CD14-positive monocyte (primary cell): ENCODE data around the gene PLPP2. TPM values are rescaled to one million over a fixed set of nuclear protein-coding genes. Genes with fewer than 3 reads are reported as not detected.

Experiments
- DNase-seq, 3 donors: peaks; one replicate each; pipeline ENCODE4 v3.0.0-alpha.2; 2011 to 2022
- H2AFZ ChIP-seq: 2 replicates; pipeline ENCODE4 v1.6.0; 2012; ENCODE audit warnings: mild to moderate bottlenecking, low read depth, low read length, inconsistent platforms; ENCODE audit not compliant: insufficient read depth, poor library complexity, severe bottlenecking
- H3K27ac ChIP-seq, 2 donors: 1 replicate in 1 of 2; 2 replicates in 1 of 2; pipeline ENCODE4 v1.5.1; 2012 to 2013; ENCODE audit warnings: low read length in 2 of 2, control low read depth in 1 of 2, inconsistent platforms in 1 of 2, low read depth in 1 of 2, mild to moderate bottlenecking in 1 of 2
- H3K27me3 ChIP-seq, 2 donors: one replicate each; pipeline versions ENCODE4 v1.6.0 to v1.6.1; 2011 to 2013; ENCODE audit warnings: low read length in 2 of 2; ENCODE audit not compliant: control insufficient read depth in 2 of 2, insufficient read depth in 2 of 2
- H3K36me3 ChIP-seq, 2 donors: replicated peaks in 1 of 2; 1 replicate in 1 of 2; 2 replicates in 1 of 2; pipeline versions ENCODE4 v1.5.1 to v1.6.1; 2012 to 2013; ENCODE audit warnings: low read length in 2 of 2, control low read depth in 1 of 2, inconsistent platforms in 1 of 2, mild to moderate bottlenecking in 1 of 2; ENCODE audit not compliant: insufficient read depth in 2 of 2, control insufficient read depth in 1 of 2
- H3K4me1 ChIP-seq, 2 donors: 1 replicate in 1 of 2; 2 replicates in 1 of 2; pipeline versions ENCODE4 v1.5.1 to v1.6.1; 2012 to 2013; ENCODE audit warnings: low read length in 2 of 2, control low read depth in 1 of 2, inconsistent platforms in 1 of 2, mild to moderate bottlenecking in 1 of 2, moderate library complexity in 1 of 2; ENCODE audit not compliant: insufficient read depth in 2 of 2, control insufficient read depth in 1 of 2
- H3K4me2 ChIP-seq: replicated peaks from 2 replicates; pipeline ENCODE3; 2012; ENCODE audit warnings: low read length, moderate library complexity, mild to moderate bottlenecking; ENCODE audit not compliant: poor library complexity, severe bottlenecking; ENCODE audit errors: extremely low read depth
- H3K4me3 ChIP-seq, 3 experiments: fragments of 200-600 bp in 1 of 3; sonication (generic) in 1 of 3; replicated peaks in 1 of 3; 1 replicate in 2 of 3; 2 replicates in 1 of 3; pipeline ENCODE4 v1.5.1; 2011 to 2013; ENCODE audit warnings: low read length in 3 of 3, mild to moderate bottlenecking in 3 of 3, control low read depth in 2 of 3, low read depth in 2 of 3, inconsistent platforms in 1 of 3, moderate library complexity in 1 of 3
- H3K79me2 ChIP-seq: 2 replicates; pipeline ENCODE4 v1.6.0; 2012; ENCODE audit warnings: mild to moderate bottlenecking, control low read depth, inconsistent platforms, low read length, moderate library complexity; ENCODE audit not compliant: insufficient read depth
- H3K9ac ChIP-seq: 2 replicates; pipeline ENCODE4 v1.6.0; 2017; ENCODE audit warnings: low read length, mild to moderate bottlenecking; ENCODE audit not compliant: insufficient read depth, poor library complexity, severe bottlenecking
- H3K9me3 ChIP-seq, 2 donors: replicated peaks in 1 of 2; 1 replicate in 1 of 2; 2 replicates in 1 of 2; pipeline versions ENCODE4 v1.5.1 to v1.6.1; 2012 to 2013; ENCODE audit warnings: low read length in 2 of 2, control low read depth in 1 of 2; ENCODE audit not compliant: control insufficient read depth in 1 of 2, insufficient read depth in 1 of 2
- H4K20me1 ChIP-seq: 2 replicates; pipeline ENCODE4 v1.6.0; 2012; ENCODE audit warnings: mild to moderate bottlenecking, low read length, control low read depth, moderate library complexity; ENCODE audit not compliant: insufficient read depth
- H3K27ac Mint-ChIP-seq, 7 donors: one replicate each; pipeline ENCODE4 v1.8.0; 2020; ENCODE audit warnings: mild to moderate bottlenecking in 7 of 7, mixed read lengths in 7 of 7, moderate library complexity in 6 of 7, inconsistent platforms in 2 of 7
- H3K27me3 Mint-ChIP-seq, 3 donors: one replicate each; pipeline ENCODE4 v1.8.0; 2021 to 2022; ENCODE audit warnings: low read depth in 3 of 3, mild to moderate bottlenecking in 3 of 3, mixed read lengths in 3 of 3, moderate library complexity in 3 of 3, inconsistent platforms in 1 of 3
- H3K36me3 Mint-ChIP-seq, 2 donors: one replicate each; pipeline ENCODE4 v1.8.0; 2020; ENCODE audit warnings: mixed read lengths in 2 of 2, inconsistent platforms in 1 of 2, mild to moderate bottlenecking in 1 of 2
- H3K4me1 Mint-ChIP-seq: one replicate; pipeline ENCODE4 v1.8.0; 2020; ENCODE audit warnings: mild to moderate bottlenecking, mixed read lengths
- H3K4me3 Mint-ChIP-seq, 2 donors: one replicate each; pipeline ENCODE4 v1.8.0; 2020; ENCODE audit warnings: mild to moderate bottlenecking in 2 of 2, mixed read lengths in 2 of 2, moderate library complexity in 1 of 2
- H3K9me3 Mint-ChIP-seq, 7 donors: one replicate each; pipeline ENCODE4 v1.8.0; 2020 to 2022; ENCODE audit warnings: mixed read lengths in 7 of 7, mild to moderate bottlenecking in 6 of 7, moderate library complexity in 6 of 7, inconsistent platforms in 2 of 7
- CTCF ChIP-seq: fragments of 200-600 bp; IDR thresholded peaks from one replicate; pipeline ENCODE4 v1.8.0; 2022; ENCODE audit warnings: antibody characterized with exemption, mild to moderate bottlenecking
- WGBS: methylation state at CpG from one replicate; pipeline ENCODE4 v1.1.5; 2013; ENCODE audit warnings: missing lambda C conversion rate; ENCODE audit not compliant: insufficient coverage; 5-methylcytosine and 5-hydroxymethylcytosine counted together
- intact Hi-C, 2 donors: fragments of 100-400 bp; cut with micrococcal nuclease; formaldehyde crosslinking; loops; one replicate each; pipeline versions ENCODE4 v1.15.0 to v1.15.1; 2023
- polyA plus RNA-seq, 3 donors: library from polyadenylated mRNA; depleted of rRNA in 1 of 3; unstranded in 2 of 3; stranded (reverse) in 1 of 3; fragments of 300-500 nt in 2 of 3; fragments of >200 nt in 1 of 3; fragmentation: Illumina TruSeq in 2 of 3; gene quantifications; 1 replicate in 2 of 3; 2 replicates in 1 of 3; pipeline ENCODE4 v1.2.3, GENCODE V29; 2012 to 2021

Gene PLPP2
- polyA plus RNA-seq, 3 donors: 0.01 TPM; not detected in 2

GRCh38 chr19:283395-283794, 7.8 kb downstream of the PLPP2 start:
- H3K9ac ChIP-seq: no peak overlapping the region
- H3K27me3 Mint-ChIP-seq: peaks cover 13 to 18% (median 17%) of the 10 kb centered on the region in 3 donors
- intact Hi-C loops: no loop called here
- H3K36me3 Mint-ChIP-seq: no peaks in the 10 kb centered on the region
- no peaks in the 10 kb centered on the region for H3K79me2 ChIP-seq
- H2AFZ ChIP-seq: no peak overlapping the region
- no peak overlapping the region for H3K4me3 Mint-ChIP-seq
- WGBS: 94% methylated on average over 4 of the region's 10 CpGs
- no peak overlapping the region for H3K4me3 ChIP-seq
- H3K4me2 ChIP-seq: no peak overlapping the region
- TF ChIP-seq CTCF: no peak
- no peaks in the 10 kb centered on the region for H3K4me1 ChIP-seq
- H3K9me3 Mint-ChIP-seq: no peaks in the 10 kb centered on the region
- H3K9me3 ChIP-seq: no peaks in the 10 kb centered on the region
- DNase-seq: no peak
- H3K4me1 Mint-ChIP-seq: no peaks in the 10 kb centered on the region
- H3K27ac ChIP-seq: no peak overlapping the region
- no peak overlapping the region for H3K27ac Mint-ChIP-seq
- no peaks in the 10 kb centered on the region for H3K27me3 ChIP-seq
- H4K20me1 ChIP-seq: no peaks in the 10 kb centered on the region
- no peaks in the 10 kb centered on the region for H3K36me3 ChIP-seq

- no peak for DNase-seq
- Histone ChIP-seq H3K4me3 (no peak overlapping the region), H3K36me3 (no peaks in the 10 kb centered on the region), H3K4me2 (no peak overlapping the region), H3K79me2 (no peaks in the 10 kb centered on the region), H3K9me3 (no peaks in the 10 kb centered on the region), H4K20me1 (no peaks in the 10 kb centered on the region), H3K27ac (no peak overlapping the region), H3K9ac (no peak overlapping the region), H3K27me3 (peaks cover 0 to 2% of the 10 kb centered on the region in 2 donors), H3K4me1 (no peaks in the 10 kb centered on the region), H2AFZ (no peak overlapping the region)
- intact Hi-C loops: no loop called here
- Mint-ChIP-seq H3K27ac (no peak overlapping the region), H3K4me3 (no peak overlapping the region), H3K27me3 (peaks cover 12 to 23% (median 12%) of the 10 kb centered on the region in 3 donors), H3K4me1 (no peaks in the 10 kb centered on the region), H3K36me3 (no peaks in the 10 kb centered on the region), H3K9me3 (peaks cover 0 to 1% (median 0%) of the 10 kb centered on the region in 7 donors)
- no peak for TF ChIP-seq CTCF
- WGBS: 82% methylated on average over 5 of the region's 13 CpGs
Measured at GRCh38 chr19:282501-282900, 8.7 kb downstream of the PLPP2 start.
